K562 (cell line): ENCODE measurements around the gene RASSF6. TPM values are rescaled to one million over a fixed set of nuclear protein-coding genes. Genes with fewer than 3 reads are reported as not detected.

Experiments
- C11orf30 ChIP-seq: fragments of 450-650 bp; IDR thresholded peaks from 2 replicates; pipeline ENCODE4 v1.6.1; 2016; ENCODE audit warnings: low read depth, mild to moderate bottlenecking
- L3MBTL2 ChIP-seq: fragments of 450-650 bp; IDR thresholded peaks from 2 replicates; pipeline ENCODE4 v1.6.1; 2016; ENCODE audit warnings: mild to moderate bottlenecking, moderate library complexity
- MAFF ChIP-seq: IDR thresholded peaks from 2 replicates; pipeline ENCODE4 v1.6.1; 2012; ENCODE audit warnings: low read length, improper control_type of control experiment
- MAFG ChIP-seq: fragments of 450-650 bp; conservative IDR thresholded peaks from 2 replicates; pipeline ENCODE4 v1.6.1; 2016; ENCODE audit warnings: missing genetic modification characterization, missing compliant biosample characterization
- NFRKB ChIP-seq: fragments of 450-650 bp; IDR thresholded peaks from 2 replicates; pipeline ENCODE4 v1.6.1; 2016; ENCODE audit warnings: low read depth
- POLR2AphosphoS5 ChIP-seq: IDR thresholded peaks from 2 replicates; pipeline ENCODE4 v1.6.1; 2011; ENCODE audit warnings: mild to moderate bottlenecking, low read depth, low read length, moderate library complexity; ENCODE audit not compliant: control insufficient read depth, insufficient read depth
- RREB1 ChIP-seq: fragments of 250-450 bp; sonication (Bioruptor Pico); IDR thresholded peaks from 2 replicates; pipeline ENCODE4 v1.4.0; 2020
- TAL1 ChIP-seq: fragments of 450-650 bp; IDR thresholded peaks from 2 replicates; pipeline ENCODE4 v1.6.1; 2016; ENCODE audit warnings: mild to moderate bottlenecking
- TSC22D4 ChIP-seq: fragments of 450-650 bp; IDR thresholded peaks from 2 replicates; pipeline ENCODE4 v1.6.1; 2016; ENCODE audit warnings: missing genetic modification characterization, missing biosample characterization, control low read depth
- ZFP30 ChIP-seq: fragments of 250-450 bp; sonication (Bioruptor Pico); IDR thresholded peaks from 2 replicates; pipeline ENCODE4 v1.8.0; 2022; ENCODE audit warnings: moderate library complexity, mild to moderate bottlenecking, inconsistent platforms, borderline replicate concordance
- ZHX1 ChIP-seq: fragments of 150-350 bp; conservative IDR thresholded peaks from 2 replicates; pipeline ENCODE4 v1.6.1; 2014; ENCODE audit warnings: low read length
- ZNF184 ChIP-seq: sonication (generic); formaldehyde crosslinking; IDR thresholded peaks from 2 replicates; pipeline ENCODE4 v1.5.0; 2020; ENCODE audit warnings: missing genetic modification reagents
- ZNF217 ChIP-seq: sonication (generic); formaldehyde crosslinking; IDR thresholded peaks from 2 replicates; pipeline ENCODE4 v1.8.0; 2022; ENCODE audit warnings: mild to moderate bottlenecking, missing genetic modification reagents
- ZNF41 ChIP-seq: fragments of 250-450 bp; sonication (Bioruptor Pico); conservative IDR thresholded peaks from 2 replicates; pipeline ENCODE4 v1.4.0; 2020; ENCODE audit warnings: mild to moderate bottlenecking
- ZNF445 ChIP-seq: fragments of 250-450 bp; sonication (Bioruptor Pico); IDR thresholded peaks from 2 replicates; pipeline ENCODE4 v1.4.0; 2020; ENCODE audit warnings: low read depth, mild to moderate bottlenecking, moderate library complexity
- polyA plus RNA-seq, 8 experiments: library from polyadenylated mRNA; depleted of rRNA in 4 of 8; stranded (reverse) in 5 of 8; unstranded in 3 of 8; fragments of >200 nt; fragmentation: Nextera tagmentation in 2 of 8; fragmentation: Illumina TruSeq in 1 of 8; extraction: Ambion mirVana in 2 of 8; extraction: Trizol in 1 of 8; gene quantifications; 2 replicates each; pipeline versions ENCODE4 v1.2.1 to v1.2.3, GENCODE V29; 2011 to 2014; ENCODE audit warnings: inconsistent platforms in 1 of 8, missing spikeins in 1 of 8
- total RNA-seq, 7 experiments: library from RNA; depleted of rRNA in 6 of 7; stranded (reverse); fragments of >200 nt in 6 of 7; fragmentation: Illumina TruSeq in 2 of 7; extraction: Trizol in 2 of 7; gene quantifications; 2 replicates each; pipeline versions ENCODE4 v1.2.1 to v1.2.3, GENCODE V29; 2011 to 2021; ENCODE audit warnings: low replicate concordance in 1 of 7

RASSF6 gene
- total and polyA plus RNA-seq, 9 of the 15 experiments (the other 6 are each of a cell fraction or from before 2014, with no cell fraction given), result under 0.01 to 0.25 (median 0.06) TPM; not detected in 1

- TF ChIP-seq ZHX1 (no peak), POLR2AphosphoS5 (no peak), TSC22D4 (tag) (no peak), MAFF (peak; percentile 16; the same call in 1 of the 2 replicates), ZNF41 (CRISPR knock-in tag) (no peak), TAL1 (peak; percentile 26; the same call in 1 of the 2 replicates), ZNF445 (CRISPR knock-in tag) (no peak), RREB1 (CRISPR knock-in tag) (no peak), ZFP30 (no peak), ZNF184 (CRISPR knock-in tag) (no peak), L3MBTL2 (no peak), MAFG (tag) (peak; percentile 45; the same call in 1 of the 2 replicates), ZNF217 (CRISPR knock-in tag) (no peak), C11orf30 (peak; percentile 51; the same call in 1 of the 2 replicates), NFRKB (no peak)
Observed at GRCh38 chr4:73585345-73585744, 34.9 kb downstream of the RASSF6 start (continued).
